Mucosa of descending colon (tissue), 3 donors: Measurements from ENCODE around the gene CERS2. TPM values are rescaled to one million over a fixed set of nuclear protein-coding genes. Genes with fewer than 3 reads are reported as not detected.

ENCODE experiments used
- ATAC-seq: fragments of 200-7000 bp; cut with Tn5 transposase; one replicate; pipeline ENCODE4 v1.9.1; 2020; ENCODE audit warnings: mild to moderate bottlenecking, moderate library complexity
- DNase-seq, 3 donors: peaks; one replicate each; pipeline ENCODE4 v3.0.0-alpha.2; 2020
- H3K36me3 ChIP-seq: fragments of 200-600 bp; one replicate; pipeline ENCODE4 v1.8.0; 2021; ENCODE audit warnings: low read depth, mild to moderate bottlenecking
- H3K4me1 ChIP-seq: fragments of 200-600 bp; one replicate; pipeline ENCODE4 v1.8.0; 2021; ENCODE audit warnings: low read depth, mild to moderate bottlenecking
- H3K4me3 ChIP-seq: fragments of 200-600 bp; one replicate; pipeline ENCODE4 v1.8.0; 2021; ENCODE audit warnings: mild to moderate bottlenecking
- H3K9me3 ChIP-seq: fragments of 200-600 bp; one replicate; pipeline ENCODE4 v1.8.0; 2021; ENCODE audit warnings: mild to moderate bottlenecking
- CTCF ChIP-seq: fragments of 200-600 bp; IDR thresholded peaks from one replicate; pipeline ENCODE4 v1.8.0; 2022; ENCODE audit warnings: antibody characterized with exemption, mild to moderate bottlenecking
- intact Hi-C, 2 donors: fragments of 100-400 bp; cut with DNase I in 1 of 2; cut with micrococcal nuclease in 1 of 2; formaldehyde crosslinking; loops; one replicate each; pipeline versions ENCODE4 v1.11.0 to v1.11.1; 2022; cut with DNase I, micrococcal nuclease
- total RNA-seq, 3 donors: library from RNA; stranded (reverse); fragmentation: NEBNext Ultra II Directional in 2 of 3; extraction: Animal tissue kit (Norgen Biotek cat#: 25700) in 2 of 3; gene quantifications; one replicate each; pipeline versions ENCODE4 v1.2.1 to v1.2.4, GENCODE V29; 2021 to 2023
- donor health status: DM: no; HTN: no; CAD: no; lungs with moderate emphysema.
- donor health status: DM: no; HTN: no; CAD: no.
- donor health status: DM: no; HTN: yes; CAD: no.

CERS2 gene
- total RNA-seq, 3 donors from 2014 or later = 142 to 209 (median 186) TPM

DNA sequence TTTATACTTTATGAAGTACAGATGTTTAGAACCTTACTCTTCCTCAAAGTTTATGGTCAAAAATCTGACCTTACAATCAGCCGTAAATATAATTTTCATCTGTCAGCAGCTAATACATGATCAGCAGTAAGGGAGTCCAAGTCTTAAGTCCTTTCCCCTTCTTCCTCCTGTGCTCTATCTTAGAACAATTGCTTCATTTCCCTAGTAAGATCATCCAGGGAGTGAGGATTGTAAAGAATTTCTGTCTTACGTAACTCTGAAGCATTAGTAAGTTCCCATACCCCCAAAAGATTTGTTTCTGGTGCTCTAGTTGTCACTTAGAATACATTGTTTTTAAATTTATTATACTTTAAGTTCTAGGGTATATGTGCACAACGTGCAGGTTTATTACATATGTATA is 46.3 kb downstream of the CERS2 start:
- DNase-seq = no peak
- intact Hi-C loops = loop anchor here in 1 of 2 donors (10.0 kb wide), 1 partner anchor 47 kb away; the partner anchor contains the start of gene CERS2
- no peak for ATAC-seq
- Histone ChIP-seq H3K4me3 (no peak overlapping the region), H3K4me1 (peaks cover 10% of the 10 kb centered on the region), H3K9me3 (peaks cover 4% of the 10 kb centered on the region), H3K36me3 (peaks cover 21% of the 10 kb centered on the region)
- TF ChIP-seq CTCF = no peak

- no peak for TF ChIP-seq CTCF
- peaks cover 10% of the 10 kb centered on the region for H3K4me1 ChIP-seq
- no peak overlapping the region for H3K4me3 ChIP-seq
- DNase-seq (no peak), ATAC-seq (no peak)
- intact Hi-C loops = loop anchor here in 1 of 2 donors (10.0 kb wide), 1 partner anchor 47 kb away; the partner anchor contains the start of gene CERS2
- peaks cover 4% of the 10 kb centered on the region for H3K9me3 ChIP-seq
- peaks cover 18% of the 10 kb centered on the region for H3K36me3 ChIP-seq
Observed at GRCh38 chr1:150927624-150928023, 47.0 kb downstream of the CERS2 start.

GRCh38 chr1:150926097-150926741 is 48.4 kb downstream of the CERS2 start, which contains the start of gene SETDB1:
Gene SETDB1, plus strand, starts transcription at chr1:150926363. Its CDS starts 1,352 bp downstream, at chr1:150927715.
- ATAC-seq = peak; percentile 99
- peak; percentile 96 to 97 (median 96) for DNase-seq
- Histone ChIP-seq H3K36me3 (peaks cover 14% of the 10 kb centered on the region), H3K9me3 (no peaks in the 10 kb centered on the region), H3K4me3 (peak within 1 kb of the TSS; percentile 48), H3K4me1 (peaks cover 10% of the 10 kb centered on the region)
- intact Hi-C loops = loop anchor here in 1 of 2 donors (10.0 kb wide), 1 partner anchor 49 kb away; the partner anchor contains the start of gene CERS2
- no peak for TF ChIP-seq CTCF

GRCh38 chr1:150925080-150925479 is 49.6 kb downstream of the CERS2 start:
- no peaks in the 10 kb centered on the region for H3K9me3 ChIP-seq
- H3K36me3 ChIP-seq = peaks cover 4% of the 10 kb centered on the region
- DNase-seq (peak; percentile 14 to 50 (median 44)), ATAC-seq (no peak)
- no peak overlapping the region for H3K4me3 ChIP-seq
- TF ChIP-seq CTCF = no peak
- H3K4me1 ChIP-seq = peaks cover 10% of the 10 kb centered on the region
- intact Hi-C loops = loop anchor here in 1 of 2 donors (10.0 kb wide), 1 partner anchor 50 kb away; the partner anchor contains the start of gene CERS2

DNA sequence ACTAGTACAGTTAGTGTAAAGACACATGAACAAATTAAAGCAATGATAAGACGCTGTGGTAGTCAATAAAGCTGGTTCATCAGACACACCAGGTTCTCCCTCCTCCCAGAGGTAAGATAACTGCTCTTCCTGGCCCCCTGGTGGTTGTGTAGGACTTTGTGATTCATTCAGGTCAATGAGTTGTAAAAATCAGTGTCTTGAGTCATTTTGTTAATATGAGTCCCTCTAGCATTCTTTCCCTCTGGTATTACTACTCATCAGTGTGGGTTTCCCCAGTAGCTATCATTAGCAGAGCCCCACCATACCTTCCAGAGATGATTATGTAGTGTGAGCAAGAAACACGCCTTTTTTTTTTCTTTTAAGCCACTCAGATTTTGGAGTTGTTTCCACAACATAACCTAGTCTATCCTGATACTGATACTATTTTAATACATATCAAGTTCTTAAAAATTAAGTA is 52.1 kb downstream of the CERS2 start:
- intact Hi-C loops = loop anchor here in 1 of 2 donors (10.0 kb wide), 1 partner anchor 52 kb away; the partner anchor contains the start of gene CERS2
- ATAC-seq (peak; percentile 71), DNase-seq (peak in 2 of 3 donors; percentile 46 to 91)
- Histone ChIP-seq H3K4me1 (peaks cover 14% of the 10 kb centered on the region), H3K36me3 (peaks cover 4% of the 10 kb centered on the region), H3K4me3 (no peak overlapping the region), H3K9me3 (no peaks in the 10 kb centered on the region)
- TF ChIP-seq CTCF = peak; percentile 49
